Type B pancreatic cell (in vitro differentiated cells): ENCODE results near the gene LRRC8B. TPM values are rescaled to one million over a fixed set of nuclear protein-coding genes. Genes with fewer than 3 reads are reported as not detected.

ENCODE experiments used
- DNase-seq: peaks from one replicate; pipeline ENCODE4 v3.0.0; 2021; ENCODE audit warnings: mixed read lengths; ENCODE audit not compliant: unreplicated experiment; ENCODE audit errors: extremely low spot score
- H3K27ac Mint-ChIP-seq: 2 replicates; pipeline ENCODE4 v1.8.0; 2021; ENCODE audit warnings: mild to moderate bottlenecking, mixed read lengths
- H3K27me3 Mint-ChIP-seq: 2 replicates; pipeline ENCODE4 v1.8.0; 2021; ENCODE audit warnings: mixed read lengths
- H3K36me3 Mint-ChIP-seq: 2 replicates; pipeline ENCODE4 v1.8.0; 2021; ENCODE audit warnings: mixed read lengths
- H3K4me1 Mint-ChIP-seq: one replicate; pipeline ENCODE4 v1.8.0; 2021; ENCODE audit warnings: mixed read lengths; ENCODE audit not compliant: unreplicated experiment
- H3K4me3 Mint-ChIP-seq: 2 replicates; pipeline ENCODE4 v1.8.0; 2021; ENCODE audit warnings: mild to moderate bottlenecking, mixed read lengths
- H3K9me3 Mint-ChIP-seq: 2 replicates; pipeline ENCODE4 v1.8.0; 2021; ENCODE audit warnings: mixed read lengths
- CTCF ChIP-seq: fragments of 200-600 bp; sonication (generic); conservative IDR thresholded peaks from 2 replicates; pipeline ENCODE4 v1.5.0; 2021; ENCODE audit warnings: antibody characterized with exemption, mild to moderate bottlenecking
- total RNA-seq: library from RNA; stranded (reverse); gene quantifications from 2 replicates; pipeline ENCODE4 v1.2.1, GENCODE V29; 2021; ENCODE audit warnings: low replicate concordance

Gene LRRC8B
- total RNA-seq, 1 donor from 2014 or later, result 12.2 TPM

GRCh38 chr1:89552471-89553081, 27.9 kb downstream of the LRRC8B start:
- Mint-ChIP-seq H3K27me3 (no peaks in the 10 kb centered on the region), H3K9me3 (no peaks in the 10 kb centered on the region), H3K36me3 (no peaks in the 10 kb centered on the region), H3K27ac (peak overlapping the region; percentile 7), H3K4me3 (no peak overlapping the region), H3K4me1 (peaks cover 4% of the 10 kb centered on the region)
- no peak for DNase-seq
- TF ChIP-seq CTCF, result no peak

GRCh38 chr1:89553157-89553556, 28.5 kb downstream of the LRRC8B start:
- DNase-seq, result no peak
- Mint-ChIP-seq H3K27me3 (no peaks in the 10 kb centered on the region), H3K4me1 (peaks cover 4% of the 10 kb centered on the region), H3K27ac (no peak overlapping the region), H3K36me3 (peaks cover under 1% of the 10 kb centered on the region), H3K4me3 (no peak overlapping the region), H3K9me3 (no peaks in the 10 kb centered on the region)
- no peak for TF ChIP-seq CTCF

DNA sequence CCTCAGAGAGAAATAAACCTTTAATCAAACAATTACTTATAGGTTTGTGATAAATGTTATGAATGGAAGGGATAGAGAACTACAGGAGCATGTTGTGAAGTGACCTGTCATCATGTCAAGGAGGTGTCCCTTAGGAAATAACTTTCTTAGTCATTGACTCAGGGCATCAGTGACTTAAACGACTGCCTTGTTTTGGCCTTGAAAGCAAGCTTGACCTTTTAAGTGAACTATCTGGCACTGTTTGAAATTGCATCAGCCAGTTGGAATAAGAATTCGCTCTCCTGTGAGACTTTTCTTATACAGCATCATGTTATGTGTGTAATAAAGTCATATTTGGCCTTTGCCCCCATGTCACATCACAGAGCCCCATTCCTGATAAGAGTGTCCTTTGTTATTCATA, 30.9 kb downstream of the LRRC8B start:
- no peak overlapping the region for H3K4me3 Mint-ChIP-seq
- peaks cover 4% of the 10 kb centered on the region for H3K4me1 Mint-ChIP-seq
- no peak for DNase-seq
- H3K36me3 Mint-ChIP-seq, result peaks cover 14% of the 10 kb centered on the region
- no peaks in the 10 kb centered on the region for H3K9me3 Mint-ChIP-seq
- no peaks in the 10 kb centered on the region for H3K27me3 Mint-ChIP-seq
- no peak overlapping the region for H3K27ac Mint-ChIP-seq
- TF ChIP-seq CTCF, result no peak

GRCh38 chr1:89556726-89557444, 32.3 kb downstream of the LRRC8B start:
- TF ChIP-seq CTCF, result no peak
- Mint-ChIP-seq H3K4me3 (no peak overlapping the region), H3K27me3 (no peaks in the 10 kb centered on the region), H3K4me1 (peaks cover 4% of the 10 kb centered on the region), H3K9me3 (no peaks in the 10 kb centered on the region), H3K36me3 (peaks cover 14% of the 10 kb centered on the region), H3K27ac (no peak overlapping the region)
- no peak for DNase-seq

DNA sequence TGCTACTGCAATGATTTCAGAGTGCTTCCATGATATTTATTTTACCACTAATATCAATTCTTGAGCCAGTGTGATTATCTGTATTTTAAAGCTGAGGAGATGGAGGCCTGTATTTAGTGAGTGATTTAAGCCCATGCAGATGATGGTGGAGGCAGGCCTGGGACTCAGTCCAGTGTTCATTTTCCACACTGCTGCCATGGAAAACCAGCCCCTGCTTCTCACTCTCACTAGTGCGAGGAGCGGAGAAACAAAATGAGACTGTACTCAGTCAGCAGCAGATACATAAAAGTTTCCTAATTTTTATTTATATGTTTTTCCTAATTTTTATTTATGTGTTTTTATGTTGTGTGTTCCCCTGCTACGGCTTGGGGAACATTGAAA, 32.8 kb downstream of the LRRC8B start:
- DNase-seq, result no peak
- Mint-ChIP-seq H3K4me1 (peaks cover 4% of the 10 kb centered on the region), H3K4me3 (no peak overlapping the region), H3K36me3 (peaks cover 14% of the 10 kb centered on the region), H3K27me3 (no peaks in the 10 kb centered on the region), H3K27ac (no peak overlapping the region), H3K9me3 (no peaks in the 10 kb centered on the region)
- TF ChIP-seq CTCF, result no peak
